Naive thymus-derived CD4-positive, alpha-beta T cell (primary cell): ENCODE data around the gene NRP1. TPM values are rescaled to one million over a fixed set of nuclear protein-coding genes. Genes with fewer than 3 reads are reported as not detected.

ENCODE experiments used
- ATAC-seq: fragments of 150-1000 bp; cut with Tn5 transposase; 2 replicates; pipeline ENCODE4 v1.10.0; 2021; ENCODE audit warnings: mild to moderate bottlenecking, moderate library complexity
- CTCF ChIA-PET: fragments of 350-600 bp; sonication (Branson Sonifier 250); formaldehyde crosslinking; loops from one replicate; lab custom pipeline; 2021; ENCODE audit warnings: antibody characterized with exemption; lab: Charles Lee
- POLR2A ChIA-PET: fragments of 350-600 bp; sonication (Branson Sonifier 250); formaldehyde crosslinking; loops from one replicate; lab custom pipeline; 2021; ENCODE audit warnings: antibody characterized with exemption, inconsistent platforms; lab: Charles Lee
- DNase-seq, 9 donors: peaks; one replicate each; pipeline versions ENCODE4 v3.0.0 to v3.0.0-alpha.2; 2020 to 2022; ENCODE audit warnings: mixed read lengths in 1 of 9
- H3K27ac ChIP-seq: one replicate; pipeline ENCODE4 v1.7.0; 2013; ENCODE audit warnings: mild to moderate bottlenecking, low read depth, low read length, moderate library complexity
- H3K27me3 ChIP-seq, 2 donors: one replicate each; pipeline ENCODE4 v1.7.0; 2013; ENCODE audit warnings: low read length in 2 of 2, mild to moderate bottlenecking in 2 of 2, moderate library complexity in 2 of 2; ENCODE audit not compliant: control insufficient read depth in 2 of 2, insufficient read depth in 2 of 2
- H3K36me3 ChIP-seq, 3 experiments: 1 replicate in 2 of 3; 2 replicates in 1 of 3; pipeline ENCODE4 v1.7.0; 2013; ENCODE audit warnings: low read length in 3 of 3, mild to moderate bottlenecking in 3 of 3, moderate library complexity in 1 of 3; ENCODE audit not compliant: insufficient read depth in 3 of 3, control insufficient read depth in 2 of 3
- H3K4me1 ChIP-seq, 2 donors: one replicate each; pipeline ENCODE4 v1.7.0; 2013; ENCODE audit warnings: low read length in 2 of 2, mild to moderate bottlenecking in 2 of 2, moderate library complexity in 1 of 2; ENCODE audit not compliant: control insufficient read depth in 2 of 2, insufficient read depth in 2 of 2
- H3K4me3 ChIP-seq: 2 replicates; pipeline ENCODE4 v1.7.0; 2013; ENCODE audit warnings: mild to moderate bottlenecking, low read length
- H3K9me3 ChIP-seq, 3 experiments: 1 replicate in 2 of 3; 2 replicates in 1 of 3; pipeline ENCODE4 v1.7.0; 2013; ENCODE audit warnings: low read length in 3 of 3; ENCODE audit not compliant: control insufficient read depth in 2 of 3
- H3K27ac Mint-ChIP-seq, 9 donors: one replicate each; pipeline ENCODE4 v1.8.0; 2020 to 2022; ENCODE audit warnings: mixed read lengths in 9 of 9, mild to moderate bottlenecking in 8 of 9, moderate library complexity in 5 of 9, inconsistent platforms in 2 of 9
- H3K27me3 Mint-ChIP-seq, 5 donors: one replicate each; pipeline ENCODE4 v1.8.0; 2021 to 2022; ENCODE audit warnings: mixed read lengths in 5 of 5, mild to moderate bottlenecking in 1 of 5
- H3K36me3 Mint-ChIP-seq, 5 donors: one replicate each; pipeline ENCODE4 v1.8.0; 2020 to 2022; ENCODE audit warnings: mixed read lengths in 5 of 5, mild to moderate bottlenecking in 3 of 5, inconsistent platforms in 1 of 5
- H3K4me1 Mint-ChIP-seq, 7 donors: one replicate each; pipeline ENCODE4 v1.8.0; 2020 to 2022; ENCODE audit warnings: mixed read lengths in 7 of 7, mild to moderate bottlenecking in 3 of 7, inconsistent platforms in 1 of 7
- H3K4me3 Mint-ChIP-seq, 10 donors: one replicate each; pipeline ENCODE4 v1.8.0; 2020 to 2022; ENCODE audit warnings: mild to moderate bottlenecking in 10 of 10, mixed read lengths in 10 of 10, moderate library complexity in 6 of 10, inconsistent platforms in 2 of 10
- H3K9me3 Mint-ChIP-seq, 11 donors: one replicate each; pipeline ENCODE4 v1.8.0; 2020 to 2022; ENCODE audit warnings: mixed read lengths in 11 of 11, mild to moderate bottlenecking in 4 of 11, inconsistent platforms in 1 of 11, moderate library complexity in 1 of 11
- intact Hi-C, 2 donors: fragments of 100-400 bp; cut with micrococcal nuclease; formaldehyde crosslinking; loops; one replicate each; pipeline ENCODE4 v1.15.1; 2023
- polyA plus RNA-seq, 2 donors: library from polyadenylated mRNA; unstranded; fragments of 300-500 nt; fragmentation: Illumina TruSeq; gene quantifications; one replicate each; pipeline ENCODE4 v1.2.3, GENCODE V29; 2021
- total RNA-seq, 6 experiments: library from RNA in 5 of 6; stranded (reverse) in 5 of 6; gene quantifications; 1 replicate in 5 of 6; 2 replicates in 1 of 6; pipeline ENCODE4 v1.2.3 and lab custom pipeline; 2021 to 2026

NRP1 gene
- total and polyA plus RNA-seq, 7 experiments from 2014 or later: 0.72 to 4.6 (median 1.6) TPM; not detected in 2

DNA sequence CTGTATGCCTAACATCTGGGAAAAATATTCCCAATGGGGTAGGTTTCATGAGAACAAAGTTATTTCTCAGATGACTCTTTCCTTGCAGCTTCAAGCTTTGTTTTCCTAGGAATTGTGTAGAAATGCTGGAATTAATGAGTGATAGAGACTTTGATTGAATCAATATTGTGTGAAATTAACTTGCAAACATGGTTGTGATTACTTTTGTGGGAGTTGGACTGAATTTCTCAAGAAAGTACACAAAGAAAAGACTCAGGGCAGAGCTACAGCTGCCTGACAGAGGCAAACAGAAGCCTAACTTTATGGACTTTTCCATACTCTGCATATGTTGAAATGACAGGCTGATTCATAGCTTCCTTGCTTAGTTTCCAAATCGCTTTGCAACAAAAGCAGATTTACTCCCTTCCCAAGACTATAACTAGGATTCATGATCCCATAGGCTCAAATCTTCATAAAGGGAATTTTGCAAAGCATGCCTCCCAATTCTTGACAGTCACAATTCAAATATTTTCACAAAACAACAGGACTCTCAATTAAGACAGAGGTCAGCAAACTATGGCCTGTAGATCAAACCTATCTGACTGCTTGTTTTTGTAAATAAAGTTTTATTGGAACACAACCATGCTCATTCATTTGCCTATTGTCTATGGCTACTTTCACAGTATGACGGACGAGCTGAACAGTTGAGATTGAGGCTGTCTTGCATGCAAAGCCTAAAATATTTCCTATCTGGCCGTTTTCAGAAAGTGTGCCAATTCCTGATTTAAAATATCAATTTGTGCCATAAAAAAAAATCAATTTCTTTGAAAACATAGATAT is 27.6 kb downstream of the NRP1 start:
- H3K36me3 ChIP-seq: no peaks in the 10 kb centered on the region
- no peak for ATAC-seq
- POLR2A ChIA-PET: no interaction called here
- intact Hi-C loops: no loop called here
- Mint-ChIP-seq H3K27ac (no peak overlapping the region), H3K4me1 (peaks cover 5 to 25% (median 17%) of the 10 kb centered on the region in 7 donors), H3K9me3 (peaks cover 0 to 3% (median 0%) of the 10 kb centered on the region in 11 donors), H3K27me3 (peaks cover 0 to 5% (median 0%) of the 10 kb centered on the region in 5 donors), H3K36me3 (no peaks in the 10 kb centered on the region), H3K4me3 (no peak overlapping the region)
- H3K27ac ChIP-seq: no peak overlapping the region
- H3K4me1 ChIP-seq: peaks cover 0 to 5% of the 10 kb centered on the region in 2 donors
- DNase-seq: no peak
- H3K27me3 ChIP-seq: no peaks in the 10 kb centered on the region
- no peaks in the 10 kb centered on the region for H3K9me3 ChIP-seq
- CTCF ChIA-PET: no interaction called here
- no peak overlapping the region for H3K4me3 ChIP-seq

DNA sequence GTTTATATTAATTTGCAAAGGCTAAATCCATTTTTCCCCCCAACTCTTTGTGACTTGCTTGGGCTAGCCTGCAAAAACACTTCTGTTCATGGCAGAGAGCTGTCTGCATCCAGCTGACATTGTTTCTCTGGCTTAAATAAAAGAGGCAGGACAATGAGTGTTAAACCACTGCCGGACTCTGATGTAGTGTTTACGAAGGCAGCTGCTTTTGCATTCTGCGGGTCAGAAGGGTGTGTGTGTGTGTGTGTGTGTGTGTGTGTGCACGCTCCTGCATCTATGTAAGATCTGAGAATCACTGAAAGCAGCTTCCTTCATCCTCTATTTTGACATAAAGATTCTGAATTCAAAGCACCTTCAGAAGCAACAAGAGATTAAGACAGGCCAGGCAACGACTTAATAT is 28.3 kb downstream of the NRP1 start:
- Histone ChIP-seq H3K27ac (no peak overlapping the region), H3K9me3 (no peaks in the 10 kb centered on the region), H3K36me3 (no peaks in the 10 kb centered on the region), H3K4me1 (peaks cover 0 to 5% of the 10 kb centered on the region in 2 donors), H3K27me3 (no peaks in the 10 kb centered on the region), H3K4me3 (no peak overlapping the region)
- Mint-ChIP-seq H3K4me3 (no peak overlapping the region), H3K27me3 (peaks cover 0 to 5% (median 0%) of the 10 kb centered on the region in 5 donors), H3K9me3 (peaks cover 0 to 3% (median 0%) of the 10 kb centered on the region in 11 donors), H3K27ac (no peak overlapping the region), H3K36me3 (no peaks in the 10 kb centered on the region), H3K4me1 (peaks cover 5 to 33% (median 25%) of the 10 kb centered on the region in 7 donors)
- ATAC-seq (no peak), DNase-seq (no peak)
- intact Hi-C loops: no loop called here
- ChIA-PET POLR2A (no interaction called here), CTCF (no interaction called here)

DNA sequence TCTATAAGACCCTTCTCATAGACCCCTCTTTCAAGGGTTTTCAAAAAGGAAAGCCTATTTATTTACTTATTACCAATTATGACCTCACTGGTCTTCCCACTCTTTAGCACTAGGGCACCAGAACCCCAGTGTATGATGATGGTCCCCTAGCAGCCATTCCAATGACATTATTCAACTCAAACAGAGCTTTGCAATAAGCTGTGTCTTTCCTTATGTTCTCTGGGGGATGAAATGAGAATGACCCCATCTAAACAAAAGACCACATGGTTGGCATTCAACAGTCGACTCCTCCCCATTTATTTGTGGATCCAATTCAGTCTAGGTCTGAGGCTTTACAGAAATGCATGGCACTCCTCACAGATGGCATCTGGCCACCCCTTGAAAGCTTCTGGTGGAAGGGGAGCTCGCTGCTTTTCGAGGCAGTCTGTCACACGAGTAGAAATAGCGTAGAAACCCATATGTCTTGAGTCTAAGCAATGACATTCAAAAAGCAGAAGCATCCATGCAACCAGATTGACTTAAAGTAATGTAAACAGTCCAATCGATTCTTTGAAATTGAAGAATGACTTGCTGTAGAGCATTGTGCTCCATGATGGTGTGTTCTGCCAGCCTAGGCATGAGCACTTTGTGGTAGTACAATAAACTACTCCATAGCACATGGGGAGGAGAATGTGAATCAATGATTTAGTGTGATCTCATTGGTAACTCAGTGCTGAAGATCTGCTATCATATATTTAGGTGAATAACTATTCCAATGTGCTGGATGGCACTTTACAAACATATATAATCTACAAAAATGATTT is 29.8 kb downstream of the NRP1 start:
- H3K27ac ChIP-seq: no peak overlapping the region
- Mint-ChIP-seq H3K27ac (no peak overlapping the region), H3K4me1 (peaks cover 5 to 41% (median 29%) of the 10 kb centered on the region in 7 donors), H3K27me3 (peaks cover 0 to 5% (median 4%) of the 10 kb centered on the region in 5 donors), H3K4me3 (no peak overlapping the region), H3K36me3 (no peaks in the 10 kb centered on the region), H3K9me3 (peaks cover 0 to 3% (median 0%) of the 10 kb centered on the region in 11 donors)
- intact Hi-C loops: no loop called here
- ChIA-PET POLR2A (no interaction called here), CTCF (no interaction called here)
- no peaks in the 10 kb centered on the region for H3K27me3 ChIP-seq
- no peaks in the 10 kb centered on the region for H3K36me3 ChIP-seq
- DNase-seq (no peak), ATAC-seq (no peak)
- H3K4me3 ChIP-seq: no peak overlapping the region
- peaks cover 0 to 5% of the 10 kb centered on the region in 2 donors for H3K4me1 ChIP-seq
- no peaks in the 10 kb centered on the region for H3K9me3 ChIP-seq

DNA sequence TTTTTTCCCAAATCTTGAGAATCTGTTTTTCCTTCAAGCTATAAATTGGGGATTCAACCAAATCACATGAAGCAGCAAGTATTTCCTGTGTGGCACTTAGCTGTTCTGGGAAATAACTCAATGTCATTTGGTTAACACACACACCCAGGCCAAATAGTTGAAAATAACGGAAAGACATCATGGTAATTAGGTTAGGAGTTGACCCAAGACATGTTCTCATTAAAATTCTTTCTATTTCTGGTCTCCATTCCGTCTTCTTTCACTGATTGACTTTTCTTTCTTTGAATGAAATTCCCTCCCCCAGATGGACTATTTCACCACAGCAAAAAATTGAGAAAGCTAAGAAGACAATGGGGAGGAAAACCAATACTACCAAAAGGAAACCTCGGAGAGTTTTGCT is 30.5 kb downstream of the NRP1 start:
- Mint-ChIP-seq H3K27me3 (peaks cover 0 to 5% (median 0%) of the 10 kb centered on the region in 5 donors), H3K4me3 (no peak overlapping the region), H3K36me3 (no peaks in the 10 kb centered on the region), H3K9me3 (peaks cover 0 to 3% (median 0%) of the 10 kb centered on the region in 11 donors), H3K4me1 (peaks cover 0 to 38% (median 24%) of the 10 kb centered on the region in 7 donors), H3K27ac (no peak overlapping the region)
- H3K4me1 ChIP-seq: peaks cover 0 to 5% of the 10 kb centered on the region in 2 donors
- CTCF ChIA-PET: no interaction called here
- no peaks in the 10 kb centered on the region for H3K9me3 ChIP-seq
- ATAC-seq (no peak), DNase-seq (no peak)
- intact Hi-C loops: no loop called here
- no peak overlapping the region for H3K27ac ChIP-seq
- no peaks in the 10 kb centered on the region for H3K36me3 ChIP-seq
- POLR2A ChIA-PET: no interaction called here
- H3K27me3 ChIP-seq: no peaks in the 10 kb centered on the region
- no peak overlapping the region for H3K4me3 ChIP-seq

DNA sequence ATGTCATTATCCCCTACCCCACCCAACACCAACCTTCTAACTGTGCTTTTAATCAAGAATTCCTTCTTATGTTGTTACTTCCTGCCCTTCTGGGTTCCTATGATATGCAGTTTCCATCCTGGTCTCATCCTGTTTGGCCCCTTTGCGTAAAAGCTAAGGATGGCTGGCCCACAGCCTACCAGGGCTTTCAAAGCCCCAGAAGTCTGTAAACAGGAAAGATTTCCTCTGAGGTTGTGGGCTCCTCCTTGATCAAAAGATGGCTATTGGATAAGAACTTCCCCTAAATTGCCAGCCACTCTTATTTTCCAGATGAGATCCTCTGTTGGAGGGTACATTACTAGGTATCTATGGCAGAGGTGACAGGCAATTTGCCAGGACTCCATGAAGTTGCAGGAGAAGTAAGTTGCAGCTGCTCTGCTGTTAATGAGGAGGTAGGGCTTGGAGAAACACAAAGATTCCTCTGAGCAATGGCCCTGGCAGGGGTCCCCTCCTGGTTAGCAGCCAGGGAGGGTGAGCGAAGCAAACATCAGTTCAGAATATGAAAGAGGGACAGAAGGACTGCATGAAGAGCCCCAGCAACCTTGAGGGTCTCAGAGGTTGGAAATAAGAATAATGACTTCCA is 32.1 kb downstream of the NRP1 start:
- H3K27me3 Mint-ChIP-seq: peaks cover 0 to 7% (median 0%) of the 10 kb centered on the region in 5 donors
- ChIA-PET POLR2A (interaction anchor here (1.0 kb wide), 1 partner anchor 91 kb away, joined by 3 read pairs; no protein-coding TSS in a partner anchor), CTCF (no interaction called here)
- no peak for DNase-seq
- H3K4me3 Mint-ChIP-seq: peak overlapping the region in 2 of 10 donors; percentile 18 to 27
- intact Hi-C loops: no loop called here
- H3K4me1 Mint-ChIP-seq: peaks cover 0 to 50% (median 36%) of the 10 kb centered on the region in 7 donors
- H3K9me3 ChIP-seq: no peaks in the 10 kb centered on the region
- H3K4me3 ChIP-seq: no peak overlapping the region
- H3K36me3 ChIP-seq: no peaks in the 10 kb centered on the region
- no peak for ATAC-seq
- no peak overlapping the region for H3K27ac ChIP-seq
- no peaks in the 10 kb centered on the region for H3K36me3 Mint-ChIP-seq
- H3K9me3 Mint-ChIP-seq: no peaks in the 10 kb centered on the region
- no peaks in the 10 kb centered on the region for H3K27me3 ChIP-seq
- peak overlapping the region in 2 of 9 donors; percentile 60 to 62 for H3K27ac Mint-ChIP-seq
- peaks cover 0 to 5% of the 10 kb centered on the region in 2 donors for H3K4me1 ChIP-seq

DNA sequence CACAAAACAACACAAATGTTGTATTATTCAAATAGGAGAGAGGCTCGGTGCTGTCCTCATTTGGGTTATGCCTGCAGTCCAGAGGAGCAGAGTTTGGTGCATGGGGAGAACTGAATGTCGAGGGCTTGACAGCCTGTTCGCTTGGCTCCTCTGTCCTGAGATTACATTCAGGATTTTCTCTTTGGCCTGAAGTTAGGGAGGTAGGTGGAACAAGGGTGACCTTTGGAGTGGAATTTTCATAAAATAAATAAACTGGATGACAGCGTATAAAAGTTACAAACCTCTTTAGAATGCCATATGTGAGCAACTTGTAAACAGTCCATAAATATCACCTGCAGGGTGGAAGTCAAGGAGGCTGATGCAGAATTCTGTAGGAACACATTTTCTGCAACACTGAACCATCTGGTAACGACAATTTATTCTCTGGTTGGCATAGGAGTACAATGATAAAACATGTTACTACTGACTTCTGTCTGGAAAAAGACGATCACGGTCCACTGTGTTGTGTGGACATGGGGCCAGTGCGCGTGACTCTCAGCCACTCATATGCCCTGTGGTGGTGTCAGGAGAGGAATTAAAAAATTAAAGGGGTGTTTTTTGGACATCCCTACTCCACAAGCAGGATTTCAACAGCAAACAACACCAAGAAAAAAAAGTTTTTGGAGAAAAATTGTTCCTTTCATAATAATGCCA is 33.2 kb downstream of the NRP1 start:
- POLR2A ChIA-PET: no interaction called here
- H3K9me3 Mint-ChIP-seq: no peaks in the 10 kb centered on the region
- Histone ChIP-seq H3K36me3 (no peaks in the 10 kb centered on the region), H3K4me1 (peaks cover 0 to 5% of the 10 kb centered on the region in 2 donors), H3K9me3 (no peaks in the 10 kb centered on the region), H3K27me3 (no peaks in the 10 kb centered on the region), H3K27ac (no peak overlapping the region), H3K4me3 (no peak overlapping the region)
- peaks cover 0 to 3% (median 0%) of the 10 kb centered on the region in 5 donors for H3K36me3 Mint-ChIP-seq
- intact Hi-C loops: no loop called here
- no peak overlapping the region for H3K4me3 Mint-ChIP-seq
- H3K4me1 Mint-ChIP-seq: peaks cover 0 to 50% (median 36%) of the 10 kb centered on the region in 7 donors
- CTCF ChIA-PET: no interaction called here
- H3K27ac Mint-ChIP-seq: peak overlapping the region in 2 of 9 donors; percentile 21 to 42
- ATAC-seq (no peak), DNase-seq (no peak)
- peaks cover 0 to 7% (median 0%) of the 10 kb centered on the region in 5 donors for H3K27me3 Mint-ChIP-seq
